Left lung (tissue), 10 donors: ENCODE data around the gene TGM4. TPM values are rescaled to one million over a fixed set of nuclear protein-coding genes. Genes with fewer than 3 reads are reported as not detected.

Experiments
- ATAC-seq: fragments of 200-7000 bp; cut with Tn5 transposase; one replicate; pipeline ENCODE4 v1.9.1; 2020; ENCODE audit warnings: moderate library complexity
- DNase-seq, 4 donors: peaks; one replicate each; pipeline ENCODE4 v3.0.0-alpha.2; 2013 to 2020
- H3K27ac ChIP-seq, 2 donors: fragments of 200-600 bp; sonication (generic) in 1 of 2; one replicate each; pipeline versions ENCODE4 v1.5.0 to v1.8.0; 2020 to 2021
- H3K27me3 ChIP-seq, 2 donors: fragments of 200-600 bp; sonication (generic) in 1 of 2; one replicate each; pipeline versions ENCODE4 v1.5.0 to v1.8.0; 2020 to 2021
- H3K36me3 ChIP-seq, 2 donors: fragments of 200-600 bp; sonication (generic) in 1 of 2; one replicate each; pipeline versions ENCODE4 v1.5.0 to v1.8.0; 2020 to 2021
- H3K4me1 ChIP-seq, 2 donors: fragments of 200-600 bp; one replicate each; pipeline ENCODE4 v1.8.0; 2021
- H3K4me3 ChIP-seq, 2 donors: fragments of 200-600 bp; sonication (generic) in 1 of 2; one replicate each; pipeline versions ENCODE4 v1.5.0 to v1.8.0; 2020 to 2021; ENCODE audit warnings: mild to moderate bottlenecking in 1 of 2
- H3K9me3 ChIP-seq, 2 donors: fragments of 200-600 bp; sonication (generic) in 1 of 2; one replicate each; pipeline versions ENCODE4 v1.5.0 to v1.8.0; 2020 to 2021
- CTCF ChIP-seq, 2 donors: fragments of 200-600 bp; sonication (generic) in 1 of 2; IDR thresholded peaks; one replicate each; pipeline versions ENCODE4 v1.5.0 to v1.8.0; 2021; ENCODE audit warnings: antibody characterized with exemption in 2 of 2
- intact Hi-C, 2 donors: fragments of 100-400 bp; cut with DNase I; formaldehyde crosslinking; loops; one replicate each; pipeline versions ENCODE4 v1.11.2 to v1.14.2; 2022
- polyA plus RNA-seq, 6 donors: library from polyadenylated mRNA; unstranded; fragments of 120-200 nt; gene quantifications; one replicate each; pipeline ENCODE4 v1.2.1, GENCODE V29; 2013; ENCODE audit not compliant: insufficient read length in 6 of 6
- total RNA-seq, 2 donors: library from RNA; stranded (reverse); fragmentation: NEBNext Ultra II Directional; extraction: Animal tissue kit (Norgen Biotek cat#: 25700); gene quantifications; one replicate each; pipeline ENCODE4 v1.2.1, GENCODE V29; 2021
- donor health status: DM: no; HTN: yes; CAD: no.
- donor health status: DM: no; HTN: no; CAD: no.

TGM4 gene
- total and polyA plus RNA-seq, 8 donors, result 0.06 to 0.14 (median 0.06) TPM; not detected in 3

DNA sequence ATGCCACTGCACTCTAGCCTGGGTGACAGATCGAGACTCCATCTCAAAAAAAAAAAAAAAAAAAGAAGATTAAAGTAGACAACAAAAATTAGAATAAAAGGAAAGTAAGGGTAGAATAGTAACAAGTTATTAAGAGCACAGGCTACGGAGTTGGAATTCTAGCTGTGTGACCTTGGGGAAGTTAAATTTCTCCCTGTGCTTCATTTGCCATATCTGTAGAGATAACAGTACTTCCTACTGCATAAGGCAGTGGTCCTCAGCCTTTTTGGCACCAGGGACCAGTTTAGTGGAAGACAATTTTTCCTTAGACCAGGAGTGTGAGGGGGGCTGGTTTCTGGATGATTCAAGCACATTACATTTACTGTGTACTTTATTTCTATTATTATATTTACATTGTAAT lies 41.4 kb upstream of the TGM4 start:
- no peak for TF ChIP-seq CTCF (IDR thresholded peaks at IDR 0.05)
- H3K4me1 ChIP-seq, result no peaks in the 10 kb centered on the region
- peaks cover 0 to 18% of the 10 kb centered on the region in 2 donors for H3K9me3 ChIP-seq
- no peak overlapping the region for H3K27ac ChIP-seq
- no peaks in the 10 kb centered on the region for H3K27me3 ChIP-seq
- H3K36me3 ChIP-seq, result peaks cover 0 to 32% of the 10 kb centered on the region in 2 donors
- intact Hi-C loops, result no loop called here
- DNase-seq, result no peak
- H3K4me3 ChIP-seq, result no peak overlapping the region
- no peak for ATAC-seq

DNA sequence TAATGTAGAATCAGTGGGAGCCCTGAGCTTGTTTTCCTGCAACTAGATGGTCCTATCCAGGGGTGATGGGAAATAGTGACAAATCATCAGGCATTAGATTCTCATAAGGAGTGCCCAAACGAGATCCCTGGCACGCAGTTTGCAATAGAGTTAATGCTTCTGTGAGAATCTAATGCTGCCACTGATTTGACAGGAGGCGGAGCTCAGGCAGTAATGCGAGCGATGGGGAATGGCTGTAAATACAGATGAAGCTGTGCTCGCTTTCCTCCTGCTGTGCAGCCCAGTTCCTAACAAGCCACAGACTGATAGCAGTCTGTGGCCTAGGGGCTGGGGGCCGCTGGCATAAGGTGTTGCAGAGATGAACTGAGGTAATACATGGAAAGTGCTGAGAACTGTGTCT lies 41.0 kb upstream of the TGM4 start:
- no peak overlapping the region for H3K27ac ChIP-seq
- ATAC-seq (no peak), DNase-seq (no peak)
- peaks cover 0 to 32% of the 10 kb centered on the region in 2 donors for H3K36me3 ChIP-seq
- no peak for TF ChIP-seq CTCF (IDR thresholded peaks at IDR 0.05)
- peaks cover 0 to 18% of the 10 kb centered on the region in 2 donors for H3K9me3 ChIP-seq
- no peaks in the 10 kb centered on the region for H3K4me1 ChIP-seq
- no peaks in the 10 kb centered on the region for H3K27me3 ChIP-seq
- intact Hi-C loops, result no loop called here
- H3K4me3 ChIP-seq, result no peak overlapping the region

GRCh38 chr3:44835684-44836083 lies 38.7 kb upstream of the TGM4 start:
- Histone ChIP-seq H3K9me3 (peaks cover 0 to 18% of the 10 kb centered on the region in 2 donors), H3K27ac (no peak overlapping the region), H3K4me3 (no peak overlapping the region), H3K4me1 (no peaks in the 10 kb centered on the region), H3K27me3 (no peaks in the 10 kb centered on the region), H3K36me3 (peaks cover 0 to 28% of the 10 kb centered on the region in 2 donors)
- TF ChIP-seq CTCF (IDR thresholded peaks at IDR 0.05), result no peak
- DNase-seq, result no peak
- intact Hi-C loops, result no loop called here
- ATAC-seq, result no peak

DNA sequence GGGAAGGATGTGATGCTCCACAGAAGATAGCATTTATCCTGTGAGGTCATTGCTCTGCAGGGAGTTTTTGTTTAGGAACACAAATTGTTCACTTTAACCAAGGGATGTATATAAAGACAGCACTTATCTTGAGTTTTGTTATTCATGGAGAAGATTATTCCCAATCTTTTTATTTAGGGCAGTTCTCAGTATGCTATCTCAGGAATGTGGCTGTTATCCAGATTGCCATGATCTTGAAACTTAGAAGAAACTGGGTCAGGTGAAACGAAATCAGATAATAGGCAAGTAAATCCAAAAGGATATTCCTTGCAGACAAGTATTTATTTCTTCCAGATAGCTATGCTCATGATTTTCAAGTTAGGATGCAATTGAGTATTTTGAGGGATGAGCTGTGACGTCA lies 32.0 kb upstream of the TGM4 start:
- Histone ChIP-seq H3K4me1 (no peaks in the 10 kb centered on the region), H3K36me3 (peaks cover 0 to 25% of the 10 kb centered on the region in 2 donors), H3K27ac (no peak overlapping the region), H3K27me3 (no peaks in the 10 kb centered on the region), H3K9me3 (no peaks in the 10 kb centered on the region), H3K4me3 (no peak overlapping the region)
- no peak for TF ChIP-seq CTCF (IDR thresholded peaks at IDR 0.05)
- intact Hi-C loops, result no loop called here
- no peak for DNase-seq
- no peak for ATAC-seq

DNA sequence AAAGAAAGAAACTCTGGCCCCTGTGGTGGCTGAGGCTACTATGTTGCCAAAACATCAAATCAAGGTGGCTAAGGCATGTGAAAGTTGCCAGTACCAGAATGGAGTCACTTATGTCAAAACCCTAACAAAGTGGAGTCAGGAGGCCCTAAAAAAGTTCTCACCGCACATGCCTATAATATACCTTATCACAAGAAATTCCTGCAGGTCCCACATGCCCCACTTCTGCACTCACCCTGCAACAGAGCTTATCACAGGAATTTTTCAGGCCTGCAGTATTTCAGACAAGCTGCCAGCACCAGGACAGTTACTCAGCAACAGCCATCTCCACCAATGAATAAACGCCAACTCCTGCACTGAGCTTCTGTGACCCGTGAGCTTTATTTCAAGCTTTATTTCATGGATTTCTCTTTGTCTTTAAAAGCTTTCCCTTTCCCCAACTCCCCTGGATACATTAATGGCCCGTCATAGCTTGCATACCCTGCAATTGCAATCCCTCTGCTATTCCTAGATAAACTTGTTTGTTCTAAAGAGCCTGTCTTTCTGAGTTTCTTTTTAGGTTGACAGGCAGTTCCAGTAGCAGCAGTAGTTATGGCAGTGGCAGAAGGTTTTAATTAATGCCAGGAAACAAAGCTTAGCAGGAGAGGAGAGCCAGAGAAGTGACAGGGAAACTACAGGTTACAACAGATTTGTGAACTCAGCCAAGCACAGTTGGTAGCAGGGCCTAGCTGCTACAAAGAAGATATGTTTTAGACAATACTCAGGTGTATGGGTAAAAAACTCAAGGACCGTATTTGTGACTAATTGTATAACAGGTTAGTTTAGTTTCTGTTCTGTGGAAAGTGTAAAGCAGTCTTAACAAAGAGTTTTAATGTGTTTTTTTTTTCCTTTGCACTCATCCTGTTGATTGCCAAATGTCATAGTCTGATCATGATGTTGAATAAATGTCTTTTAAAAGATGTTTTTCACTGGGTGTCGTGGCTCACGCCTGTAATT lies 28.6 kb upstream of the TGM4 start:
- DNase-seq, result peak in 1 of 4 donors; percentile 26
- no peak for TF ChIP-seq CTCF (IDR thresholded peaks at IDR 0.05)
- Histone ChIP-seq H3K27ac (no peak overlapping the region), H3K4me3 (no peak overlapping the region), H3K9me3 (no peaks in the 10 kb centered on the region), H3K36me3 (peaks cover 0 to 16% of the 10 kb centered on the region in 2 donors), H3K27me3 (no peaks in the 10 kb centered on the region), H3K4me1 (no peaks in the 10 kb centered on the region)
- intact Hi-C loops, result no loop called here
- ATAC-seq, result peak; percentile 77
